ENCODE results near the gene UGGT1.

The UGGT1 gene, protein sequence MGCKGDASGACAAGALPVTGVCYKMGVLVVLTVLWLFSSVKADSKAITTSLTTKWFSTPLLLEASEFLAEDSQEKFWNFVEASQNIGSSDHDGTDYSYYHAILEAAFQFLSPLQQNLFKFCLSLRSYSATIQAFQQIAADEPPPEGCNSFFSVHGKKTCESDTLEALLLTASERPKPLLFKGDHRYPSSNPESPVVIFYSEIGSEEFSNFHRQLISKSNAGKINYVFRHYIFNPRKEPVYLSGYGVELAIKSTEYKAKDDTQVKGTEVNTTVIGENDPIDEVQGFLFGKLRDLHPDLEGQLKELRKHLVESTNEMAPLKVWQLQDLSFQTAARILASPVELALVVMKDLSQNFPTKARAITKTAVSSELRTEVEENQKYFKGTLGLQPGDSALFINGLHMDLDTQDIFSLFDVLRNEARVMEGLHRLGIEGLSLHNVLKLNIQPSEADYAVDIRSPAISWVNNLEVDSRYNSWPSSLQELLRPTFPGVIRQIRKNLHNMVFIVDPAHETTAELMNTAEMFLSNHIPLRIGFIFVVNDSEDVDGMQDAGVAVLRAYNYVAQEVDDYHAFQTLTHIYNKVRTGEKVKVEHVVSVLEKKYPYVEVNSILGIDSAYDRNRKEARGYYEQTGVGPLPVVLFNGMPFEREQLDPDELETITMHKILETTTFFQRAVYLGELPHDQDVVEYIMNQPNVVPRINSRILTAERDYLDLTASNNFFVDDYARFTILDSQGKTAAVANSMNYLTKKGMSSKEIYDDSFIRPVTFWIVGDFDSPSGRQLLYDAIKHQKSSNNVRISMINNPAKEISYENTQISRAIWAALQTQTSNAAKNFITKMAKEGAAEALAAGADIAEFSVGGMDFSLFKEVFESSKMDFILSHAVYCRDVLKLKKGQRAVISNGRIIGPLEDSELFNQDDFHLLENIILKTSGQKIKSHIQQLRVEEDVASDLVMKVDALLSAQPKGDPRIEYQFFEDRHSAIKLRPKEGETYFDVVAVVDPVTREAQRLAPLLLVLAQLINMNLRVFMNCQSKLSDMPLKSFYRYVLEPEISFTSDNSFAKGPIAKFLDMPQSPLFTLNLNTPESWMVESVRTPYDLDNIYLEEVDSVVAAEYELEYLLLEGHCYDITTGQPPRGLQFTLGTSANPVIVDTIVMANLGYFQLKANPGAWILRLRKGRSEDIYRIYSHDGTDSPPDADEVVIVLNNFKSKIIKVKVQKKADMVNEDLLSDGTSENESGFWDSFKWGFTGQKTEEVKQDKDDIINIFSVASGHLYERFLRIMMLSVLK (N-terminal part only)

DNA sequence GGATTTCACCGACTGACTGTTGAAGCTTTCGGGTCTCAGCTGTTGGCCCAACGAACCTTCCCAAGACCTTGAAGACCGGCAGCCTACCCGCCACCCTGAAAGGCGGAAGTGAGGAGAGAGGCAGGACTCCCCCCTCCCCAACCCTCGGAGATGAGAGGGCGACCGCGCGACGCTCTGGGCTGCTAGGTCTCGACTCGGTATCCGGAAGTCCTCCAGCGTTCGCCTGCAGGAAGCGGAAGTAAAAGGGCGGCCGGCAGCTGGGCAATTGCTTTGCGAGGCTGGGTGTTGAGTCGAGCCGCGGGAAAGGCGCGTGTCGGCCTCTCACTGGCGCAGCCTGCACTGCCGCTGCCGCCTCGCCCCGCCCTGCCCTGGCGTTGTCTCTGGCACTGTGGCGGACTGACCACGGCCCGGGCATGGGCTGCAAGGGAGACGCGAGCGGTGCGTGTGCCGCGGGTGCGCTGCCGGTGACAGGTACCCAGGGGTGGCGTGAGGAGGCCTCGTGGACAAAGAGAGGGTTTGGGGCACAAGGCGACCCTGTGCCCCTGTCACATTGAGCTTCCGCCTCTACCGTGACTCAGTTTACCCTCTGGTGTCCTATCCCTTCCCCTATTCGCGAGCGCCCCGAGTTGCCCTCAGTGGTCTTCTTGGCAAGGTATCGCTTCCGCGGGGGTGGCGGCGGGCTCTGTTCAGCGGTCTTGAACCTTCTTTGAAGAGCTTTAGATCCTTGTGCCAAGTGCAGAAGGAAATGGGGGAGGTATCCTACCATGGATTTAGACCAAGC lies at the start of gene UGGT1:
TSS of gene UGGT1 (plus strand) at position 256 of the 781 bp plus-strand sequence. CDS start at position 414, 158 bp downstream.
- peak; percentile 88 to 93 for DNase-seq (ENCODE audit: extremely low read depth in 1 of 2, low read depth in 1 of 2)

DNA sequence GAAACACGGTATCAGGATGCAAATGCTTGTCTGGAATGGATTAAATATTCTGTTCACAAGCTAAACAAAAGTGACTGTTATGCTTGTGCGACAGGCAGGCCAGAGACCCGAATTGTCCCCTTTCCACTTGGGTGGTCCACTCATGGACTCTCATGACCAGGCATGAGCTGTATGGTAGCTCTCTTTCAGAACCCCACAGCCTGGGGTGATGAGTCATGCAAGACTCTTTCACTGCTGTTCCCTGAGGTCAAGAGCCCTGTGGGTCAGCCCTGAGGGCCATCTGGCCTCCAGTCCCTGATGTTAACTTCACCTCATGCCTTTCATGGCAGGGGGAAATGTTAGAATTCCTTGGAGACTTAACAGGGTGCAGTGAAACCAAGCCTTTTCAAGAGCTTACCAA lies 49.4 kb upstream of the UGGT1 start:
- no peak for DNase-seq (ENCODE audit: extremely low read depth in 1 of 2, low read depth in 1 of 2)

DNA sequence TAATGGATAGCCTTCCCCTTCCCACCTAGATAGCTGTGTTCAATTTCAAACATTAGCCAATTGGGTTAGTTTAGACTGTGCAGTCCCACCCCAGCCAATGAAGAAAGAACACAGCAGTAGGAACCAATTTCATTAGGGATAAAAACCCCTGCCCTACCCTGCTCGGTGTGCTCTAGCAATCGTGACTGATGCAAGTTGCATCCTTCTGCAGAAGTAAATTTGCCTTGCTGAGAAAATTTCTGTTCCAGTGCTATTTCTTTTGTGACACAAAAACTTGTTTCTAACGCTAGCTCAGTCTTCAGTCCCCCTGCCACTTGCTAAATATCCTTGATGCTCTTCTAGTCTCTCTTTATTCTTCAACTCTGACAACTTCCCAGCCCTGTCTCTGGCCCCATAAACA lies 48.0 kb upstream of the UGGT1 start:
- DNase-seq (ENCODE audit: extremely low read depth in 1 of 2, low read depth in 1 of 2), result no peak

DNA sequence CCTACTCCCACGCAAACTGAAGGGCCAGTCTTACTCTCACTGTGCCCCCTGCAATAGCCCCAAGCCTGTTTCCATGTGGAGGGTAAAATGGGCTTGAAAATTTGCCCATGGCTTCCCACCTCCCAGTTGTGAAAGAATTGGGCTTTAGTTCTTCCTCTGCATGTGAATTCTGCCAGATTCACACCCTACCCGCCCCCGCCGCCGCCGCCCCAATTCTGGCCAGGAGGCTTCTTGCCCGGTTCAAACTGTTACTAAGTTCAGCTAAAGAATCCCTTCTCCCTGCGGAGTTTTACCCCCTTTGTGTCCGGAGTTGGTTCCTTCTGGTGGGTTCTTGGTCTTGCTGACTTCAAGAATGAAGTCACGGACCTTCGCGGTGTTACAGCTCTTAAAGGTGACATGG lies 37.7 kb upstream of the UGGT1 start:
- DNase-seq (ENCODE audit: extremely low read depth in 1 of 2, low read depth in 1 of 2), result no peak

DNA sequence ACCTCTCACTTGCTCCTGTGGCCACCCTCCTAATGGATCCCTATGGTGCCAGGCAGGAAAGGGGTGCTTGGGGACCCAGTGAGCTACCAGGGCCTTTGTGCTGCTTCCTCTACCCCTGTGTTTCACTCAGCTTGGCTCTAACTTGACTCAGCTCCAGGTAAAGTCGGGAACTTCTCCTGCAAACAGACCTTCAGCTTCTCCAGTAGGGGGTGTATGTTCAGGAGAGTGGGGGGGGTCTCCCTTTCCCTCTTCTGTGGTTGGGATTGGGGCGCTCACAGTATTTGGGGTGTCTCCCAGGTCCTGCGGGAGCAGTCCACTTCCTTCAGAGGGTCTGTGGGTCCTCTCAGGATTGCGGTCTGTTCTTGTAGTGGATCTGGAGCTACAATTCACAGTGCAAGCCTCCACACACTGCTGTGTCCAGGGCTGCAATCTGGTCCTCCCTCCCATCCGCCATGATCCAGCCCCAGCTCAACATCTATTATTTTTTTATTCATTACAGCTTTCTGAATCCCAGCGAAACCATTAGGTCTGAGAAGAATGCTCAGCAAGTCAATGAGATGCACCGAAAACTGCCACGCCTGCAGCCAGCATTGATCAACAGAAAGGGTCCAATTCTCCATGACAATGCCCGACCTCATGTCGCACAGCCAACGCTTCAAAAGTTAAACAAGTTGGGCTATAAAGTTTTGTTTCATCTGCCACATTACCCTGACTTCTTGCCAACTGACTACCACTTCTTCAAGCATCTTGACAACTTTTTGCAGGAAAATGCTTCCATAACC lies 36.7 kb upstream of the UGGT1 start:
- no peak for DNase-seq (ENCODE audit: extremely low read depth in 1 of 2, low read depth in 1 of 2)

DNA sequence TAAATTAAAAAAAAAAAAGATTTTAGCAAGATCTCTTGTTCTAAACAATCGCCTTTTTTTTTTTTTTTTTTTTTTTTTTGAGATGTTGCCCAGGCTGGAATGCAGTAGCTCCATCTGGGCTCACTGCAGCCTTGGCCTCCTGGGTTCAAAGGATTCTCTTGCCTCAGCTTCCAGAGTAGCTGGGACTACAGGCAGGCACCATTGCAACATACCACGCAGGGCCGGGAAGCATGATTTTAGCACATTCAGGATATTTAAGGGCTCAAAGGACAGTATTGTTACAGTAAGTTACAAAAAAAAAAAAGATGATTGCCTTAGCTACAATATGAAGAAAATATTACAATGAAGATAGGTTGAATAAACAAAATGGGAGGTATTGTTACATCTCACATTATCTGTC lies 33.7 kb upstream of the UGGT1 start:
- DNase-seq (ENCODE audit: extremely low read depth in 1 of 2, low read depth in 1 of 2), result no peak

DNA sequence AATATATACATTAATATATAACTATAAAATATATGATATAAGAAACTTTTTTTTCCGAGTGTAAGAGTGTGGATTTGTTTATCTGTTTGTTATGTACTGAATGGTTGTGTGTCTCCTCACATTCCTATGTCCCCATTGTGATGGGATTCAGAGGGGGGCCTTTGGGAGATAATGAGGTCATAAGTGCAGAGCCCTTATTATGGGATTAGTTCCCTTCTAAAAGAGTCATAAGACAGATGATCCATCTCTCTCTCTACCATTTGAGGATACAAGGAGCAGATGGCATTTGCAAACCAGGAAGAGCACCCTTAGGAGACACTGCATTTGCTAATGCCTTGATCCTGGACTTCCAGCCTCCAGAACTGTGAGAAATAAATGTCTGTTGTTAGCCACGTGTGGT lies 32.9 kb upstream of the UGGT1 start:
- DNase-seq (ENCODE audit: extremely low read depth in 1 of 2, low read depth in 1 of 2), result no peak

DNA sequence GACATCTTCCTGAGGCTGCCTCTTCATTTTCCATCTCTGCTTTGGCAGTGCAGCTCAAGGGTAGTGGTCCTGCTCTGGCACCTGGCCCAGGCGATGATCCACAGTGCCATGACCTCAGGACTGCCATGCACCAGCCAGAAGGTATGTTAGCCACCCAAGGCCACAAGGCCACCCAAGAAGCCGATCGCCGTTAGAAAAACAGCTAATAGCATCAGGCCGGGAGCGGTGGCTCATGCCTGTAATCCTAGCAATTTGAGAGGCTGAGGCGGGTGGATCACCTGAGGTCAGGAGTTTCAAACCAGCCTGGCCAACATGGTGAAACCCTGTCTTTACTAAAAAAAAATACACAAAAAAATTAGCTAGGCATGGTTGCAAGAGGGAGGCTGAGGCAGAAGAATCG lies 28.4 kb upstream of the UGGT1 start:
- DNase-seq (ENCODE audit: extremely low read depth in 1 of 2, low read depth in 1 of 2), result no peak

DNA sequence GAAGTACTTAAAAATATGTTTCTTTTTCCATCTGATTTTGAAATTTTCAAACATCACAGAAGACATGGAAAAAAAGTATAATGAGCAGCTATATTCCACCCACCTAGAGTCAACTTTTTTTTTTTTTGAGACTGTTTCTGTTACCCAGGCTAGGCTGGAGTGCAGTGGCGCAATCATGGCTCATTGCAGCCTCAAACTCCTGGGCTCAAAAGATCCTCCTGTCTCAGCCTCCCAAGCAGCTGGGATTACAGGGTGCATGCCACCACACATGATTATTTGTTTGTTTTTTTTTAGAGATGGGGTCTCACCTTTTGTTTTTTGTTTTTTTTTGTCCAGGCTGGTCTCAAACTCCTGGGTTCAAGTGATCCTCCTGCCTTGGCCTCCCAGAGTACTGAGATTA lies 26.6 kb upstream of the UGGT1 start:
- DNase-seq (ENCODE audit: extremely low read depth in 1 of 2, low read depth in 1 of 2), result no peak

DNA sequence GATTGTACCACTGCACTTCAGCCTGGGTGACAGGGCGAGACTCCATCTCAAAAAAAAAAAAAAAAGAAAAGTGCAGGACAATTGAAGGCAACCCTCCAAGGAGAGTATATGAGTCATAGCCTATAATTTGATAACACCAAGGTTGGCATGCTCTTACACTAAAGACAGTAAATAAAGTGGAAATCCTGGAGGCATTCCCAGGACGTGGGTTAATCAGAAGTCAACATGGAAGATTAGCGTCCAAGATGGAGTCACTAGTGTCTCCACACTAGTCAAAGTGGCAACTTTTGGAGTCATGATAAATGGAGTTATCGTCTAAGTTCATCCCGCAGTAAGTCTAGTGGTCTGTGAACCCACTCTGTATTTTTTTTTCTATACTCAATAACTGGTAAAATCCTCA lies 21.2 kb upstream of the UGGT1 start:
- DNase-seq (ENCODE audit: extremely low read depth in 1 of 2, low read depth in 1 of 2), result no peak

DNA sequence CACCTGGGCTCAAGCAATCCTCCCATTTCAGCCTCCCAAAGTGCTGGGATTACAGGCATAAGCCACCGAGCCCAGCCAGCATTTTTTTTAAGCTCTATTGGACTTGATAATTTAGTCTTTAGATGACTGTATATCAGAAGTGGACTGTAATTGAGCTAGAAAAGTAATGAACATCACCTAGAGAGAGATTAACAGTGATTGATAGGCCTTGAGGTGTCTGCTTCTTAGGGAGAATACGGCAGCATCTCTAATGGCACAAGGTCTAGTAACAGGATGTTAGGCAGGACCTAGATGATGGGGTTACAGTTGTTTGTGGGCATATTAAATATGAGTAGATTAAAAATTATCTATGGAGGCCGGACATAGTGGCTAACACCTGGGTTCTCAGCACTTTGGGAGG lies 17.7 kb upstream of the UGGT1 start:
- no peak for DNase-seq (ENCODE audit: extremely low read depth in 1 of 2, low read depth in 1 of 2)

DNA sequence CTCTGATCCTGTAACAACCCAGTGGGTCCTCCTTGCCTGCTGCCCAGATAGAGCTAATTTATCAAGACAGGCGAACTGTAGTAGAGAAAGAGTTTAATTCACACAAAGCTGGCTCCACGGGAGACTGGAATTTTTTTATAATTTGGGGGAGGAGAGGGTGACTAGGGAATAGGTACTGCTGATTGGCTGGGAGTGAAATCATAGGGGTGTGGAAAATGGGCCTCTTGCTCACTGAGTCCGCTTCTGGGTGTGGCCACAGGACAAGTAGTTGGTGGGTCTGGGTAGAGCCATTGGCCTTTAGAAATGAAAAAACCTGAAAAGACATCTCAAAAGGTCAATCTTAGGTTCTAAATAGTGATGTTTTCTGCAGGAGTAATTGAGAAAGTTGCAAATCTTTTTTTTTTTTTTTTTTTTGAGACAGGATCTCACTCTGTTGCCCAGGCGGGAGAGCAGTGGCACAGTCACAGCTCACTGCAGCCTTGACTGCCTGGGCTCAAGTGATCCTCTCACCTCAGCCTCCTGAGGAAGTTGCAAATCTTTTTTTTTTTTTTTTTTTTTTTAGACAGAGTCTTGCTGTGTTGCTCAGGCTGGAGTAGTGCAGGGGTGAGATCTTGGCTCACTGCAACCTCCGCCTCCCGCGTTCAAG lies 14.4 kb upstream of the UGGT1 start:
- DNase-seq (ENCODE audit: extremely low read depth in 1 of 2, low read depth in 1 of 2), result no peak

DNA sequence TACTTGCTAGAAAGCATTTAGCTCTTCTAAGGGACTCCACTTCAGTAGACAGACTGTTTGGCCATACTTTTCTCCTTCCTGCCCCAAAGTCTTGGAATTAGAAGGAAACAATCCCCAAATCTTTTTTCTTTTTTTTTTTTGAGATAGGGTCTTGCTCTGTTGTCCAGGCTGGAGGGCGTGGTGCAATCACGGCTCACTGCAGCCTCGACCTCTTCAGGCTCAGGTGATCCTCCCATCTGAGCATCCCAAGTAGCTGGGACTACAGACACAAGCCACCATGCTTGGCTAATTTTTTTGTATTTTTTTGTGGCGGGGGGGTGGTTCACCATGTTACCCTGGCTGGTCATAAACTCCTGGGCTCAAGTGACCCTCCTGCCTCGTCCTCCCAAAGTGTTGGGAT lies 6.2 kb upstream of the UGGT1 start:
- DNase-seq (ENCODE audit: extremely low read depth in 1 of 2, low read depth in 1 of 2), result no peak

DNA sequence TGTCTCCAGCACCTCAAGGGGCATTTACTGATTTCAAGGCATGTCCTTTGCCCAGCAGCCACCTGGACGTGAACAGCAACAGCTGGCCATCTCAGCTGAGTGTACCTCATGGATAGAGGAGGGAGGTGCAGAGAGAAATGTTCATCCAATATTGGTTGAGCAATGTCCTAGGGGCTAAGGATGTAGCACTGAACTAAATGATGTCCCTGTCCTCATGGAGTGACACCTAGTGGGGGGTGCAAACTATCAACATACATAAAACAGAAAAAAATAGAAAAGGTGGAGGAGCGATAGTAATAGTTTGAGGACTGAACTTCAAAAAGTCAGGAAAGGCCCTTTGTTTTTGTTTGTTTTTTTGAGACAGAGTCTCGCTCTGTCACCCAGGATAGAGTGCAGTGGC lies 4.8 kb upstream of the UGGT1 start:
- DNase-seq (ENCODE audit: extremely low read depth in 1 of 2, low read depth in 1 of 2), result no peak

DNA sequence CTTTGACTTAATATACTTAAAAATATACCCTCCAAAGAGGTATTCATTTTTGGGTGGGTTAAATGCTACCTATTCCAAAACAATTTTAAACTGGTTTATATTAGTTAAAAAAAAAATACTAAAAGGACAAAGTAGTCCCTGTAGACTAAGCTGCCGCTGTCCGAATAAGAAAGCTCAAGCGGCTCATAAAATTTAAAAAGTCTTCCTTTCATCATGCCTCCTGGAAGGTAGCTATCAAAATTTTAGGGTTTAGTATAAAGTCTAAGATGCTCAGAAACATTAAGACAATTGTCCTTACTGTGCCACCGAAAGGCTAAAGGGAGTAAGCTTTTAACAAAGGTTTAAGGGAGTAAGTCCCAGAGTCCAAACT lies 440 bp upstream of the UGGT1 start:
- no peak for DNase-seq (ENCODE audit: extremely low read depth in 1 of 2, low read depth in 1 of 2)

DNA sequence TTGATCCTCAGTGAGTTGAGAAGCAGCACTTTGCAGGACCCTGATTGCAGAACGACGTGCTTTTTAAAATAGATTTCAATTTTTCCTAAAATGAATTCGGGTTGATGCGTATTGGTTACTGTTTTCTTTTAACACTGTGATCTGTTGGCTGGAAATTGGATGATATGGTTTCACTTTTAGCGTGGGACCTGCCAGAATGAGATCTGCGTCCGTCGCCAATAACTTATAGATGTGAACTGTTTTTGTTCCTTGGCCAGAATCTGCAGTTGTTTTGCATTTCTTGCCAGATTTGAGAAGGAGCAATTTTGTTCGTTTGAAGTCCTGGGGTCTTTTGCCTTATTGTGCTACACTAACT lies 703 bp downstream of the UGGT1 start:
- DNase-seq (ENCODE audit: extremely low read depth in 1 of 2, low read depth in 1 of 2), result no peak

DNA sequence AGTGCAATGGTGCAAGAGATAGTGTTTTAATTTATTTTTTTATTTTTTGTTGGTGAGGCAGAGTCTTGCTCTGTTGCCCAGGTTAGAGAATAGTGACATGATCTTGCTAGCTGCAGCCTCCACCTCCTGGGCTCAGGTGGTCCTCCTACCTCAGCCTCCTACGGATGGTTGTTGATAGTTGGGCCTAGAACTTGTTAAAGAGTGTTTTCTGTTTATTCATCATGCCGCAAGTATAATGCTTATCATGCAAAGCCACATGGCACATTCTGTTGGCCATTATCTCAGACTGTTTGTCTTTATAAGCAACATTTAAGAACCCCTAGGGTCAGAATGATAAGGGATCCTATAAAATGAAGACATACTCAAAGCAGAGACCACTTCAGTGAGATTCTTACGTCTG lies 1.7 kb downstream of the UGGT1 start:
- no peak for DNase-seq (ENCODE audit: extremely low read depth in 1 of 2, low read depth in 1 of 2)

DNA sequence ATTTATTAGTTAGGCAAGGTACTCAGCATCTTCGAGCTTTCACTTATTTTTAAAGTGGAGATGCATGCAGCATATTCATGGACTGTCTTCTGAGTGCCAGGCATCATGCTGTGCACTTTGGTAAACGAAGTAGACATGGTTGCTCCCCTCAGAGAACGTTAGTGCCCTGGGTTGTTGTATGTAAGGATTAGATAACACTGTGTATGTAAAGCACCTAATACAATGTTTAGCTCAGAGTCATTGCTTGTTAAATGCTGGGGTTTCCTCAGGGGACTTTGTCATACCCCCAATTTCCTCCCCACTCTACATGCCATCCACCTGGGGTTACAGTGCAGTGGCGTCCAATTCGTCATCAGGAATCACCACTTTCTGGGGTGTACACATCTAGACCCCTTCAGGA lies 2.8 kb downstream of the UGGT1 start:
- no peak for DNase-seq (ENCODE audit: extremely low read depth in 1 of 2, low read depth in 1 of 2)

DNA sequence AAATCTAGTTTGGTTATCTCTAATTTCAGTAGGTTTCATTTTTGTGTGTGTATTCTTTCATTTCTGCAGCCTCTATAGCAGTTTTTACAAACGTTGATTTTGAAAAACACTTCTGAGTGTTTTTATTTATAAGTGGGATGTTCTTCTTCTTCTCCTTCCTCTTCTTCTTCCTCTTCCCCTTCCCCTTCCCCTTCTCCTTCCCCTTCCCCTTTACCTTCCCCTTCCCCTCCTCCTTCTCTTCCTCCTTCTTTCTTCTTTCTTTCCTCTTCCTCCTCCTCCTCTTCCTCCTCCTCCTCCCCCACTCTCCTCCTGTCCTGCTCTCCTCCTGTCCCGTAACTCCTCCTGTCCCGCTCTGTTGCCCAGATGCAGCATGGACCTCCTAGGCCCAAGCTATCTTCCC lies 4.2 kb downstream of the UGGT1 start:
- no peak for DNase-seq (ENCODE audit: extremely low read depth in 1 of 2, low read depth in 1 of 2)

Data from stimulated activated CD8-positive, alpha-beta memory T cell treated with anti-CD3 and anti-CD28 coated beads, Interleukin-7, amount 100 ng/mL, for 48 hours (primary cell).